Activated T-helper 1 cell treated with anti-CD3 and anti-CD28 coated beads, Interleukin-12 subunit alpha, Interleukin-12 subunit beta, Interleukin-2, Interleukin-4 antibody, amounts not matched to agents 30 ng/mL and 10 ng/mL and 1 ng/mL, durations not matched to agents 14 hours and 24 hours and 36 hours (primary cell): ENCODE results near the gene KRTAP5-4. TPM values are rescaled to one million over a fixed set of nuclear protein-coding genes. Genes with fewer than 3 reads are reported as not detected.
A peak's percentile ranks its signal among the peaks of the same experiment; 100 is the strongest.
"Not testable (repeated sequence)": the region's sequence is repeated elsewhere in the genome, so short reads cannot be mapped to it uniquely, and the experiment has no call there.

Experiments
- DNase-seq: peaks from one replicate; pipeline ENCODE4 v3.0.0; 2021; ENCODE audit warnings: low spot score
- H3K27ac Mint-ChIP-seq: one replicate; pipeline ENCODE4 v1.8.0; 2021; ENCODE audit warnings: mild to moderate bottlenecking, mixed read lengths
- H3K27me3 Mint-ChIP-seq: one replicate; pipeline ENCODE4 v1.8.0; 2022; ENCODE audit warnings: mild to moderate bottlenecking, moderate library complexity, mixed read lengths; ENCODE audit not compliant: insufficient read depth
- H3K36me3 Mint-ChIP-seq: one replicate; pipeline ENCODE4 v1.8.0; 2021; ENCODE audit warnings: low read depth, mixed read lengths
- H3K4me1 Mint-ChIP-seq: one replicate; pipeline ENCODE4 v1.8.0; 2021; ENCODE audit warnings: low read depth, mixed read lengths
- H3K4me3 Mint-ChIP-seq: one replicate; pipeline ENCODE4 v1.8.0; 2021; ENCODE audit warnings: mild to moderate bottlenecking, moderate library complexity, mixed read lengths
- H3K9me3 Mint-ChIP-seq: one replicate; pipeline ENCODE4 v1.8.0; 2021; ENCODE audit warnings: mixed read lengths
- intact Hi-C: fragments of 100-400 bp; cut with micrococcal nuclease; formaldehyde crosslinking; loops from one replicate; pipeline ENCODE4 v1.15.1; 2024
- total RNA-seq: library from RNA; stranded (reverse); gene quantifications from 2 replicates; pipeline ENCODE4 v1.2.3, GENCODE V29; 2022

The KRTAP5-4 gene
- total RNA-seq, 1 donor from 2014 or later: not detected

DNA sequence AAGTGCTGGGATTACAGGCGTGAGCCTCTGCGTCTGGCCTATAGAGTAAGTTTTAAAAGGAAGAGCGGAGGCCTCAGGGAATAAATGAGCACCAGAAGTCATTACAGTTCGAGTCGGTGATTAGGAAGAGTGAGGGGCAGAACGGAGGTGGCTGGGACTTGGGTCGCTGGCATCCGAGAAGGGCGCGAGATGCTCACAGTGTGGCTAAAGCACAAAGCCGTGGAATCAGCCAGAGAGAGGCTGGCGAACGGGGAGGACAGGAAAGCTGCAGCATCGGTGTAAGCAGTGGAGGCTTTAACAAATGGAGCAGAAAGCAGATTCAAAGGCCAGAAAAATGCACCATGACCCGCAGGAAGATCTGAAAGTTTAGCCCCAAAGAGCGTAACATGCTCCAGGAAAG is 2.7 kb upstream of the KRTAP5-4 start:
- H3K9me3 Mint-ChIP-seq: no peaks in the 10 kb centered on the region
- H3K27ac Mint-ChIP-seq: peak overlapping the region; percentile 27
- peaks cover under 1% of the 10 kb centered on the region for H3K4me1 Mint-ChIP-seq
- DNase-seq: no peak
- no peak overlapping the region for H3K4me3 Mint-ChIP-seq
- H3K27me3 Mint-ChIP-seq: peaks cover 7% of the 10 kb centered on the region
- no peaks in the 10 kb centered on the region for H3K36me3 Mint-ChIP-seq
- intact Hi-C loops: loop anchor here (10.0 kb wide), 1 partner anchor 80 kb away; no protein-coding TSS in a partner anchor

DNA sequence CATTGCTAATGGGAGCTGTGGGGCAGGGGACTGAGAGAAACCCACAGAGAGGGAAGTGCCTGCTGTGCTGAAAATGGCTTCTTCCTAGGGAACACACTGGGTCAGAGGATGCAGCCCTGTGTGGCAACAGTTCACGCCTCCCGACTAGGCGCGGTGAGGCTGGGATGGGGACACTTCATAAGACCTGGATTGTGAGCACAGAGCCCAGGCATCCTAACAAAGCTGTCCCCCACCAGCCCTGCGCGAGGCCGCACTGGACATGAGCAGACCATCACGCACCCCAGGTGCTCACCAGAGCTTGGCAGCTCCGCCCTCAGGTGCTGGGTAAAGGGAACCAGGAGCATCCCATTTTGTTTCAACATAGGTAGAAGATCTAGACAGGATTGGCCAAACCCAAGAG is 1.8 kb upstream of the KRTAP5-4 start:
- Mint-ChIP-seq H3K4me1 (peaks cover 5% of the 10 kb centered on the region), H3K36me3 (no peaks in the 10 kb centered on the region), H3K4me3 (no peak overlapping the region), H3K9me3 (no peaks in the 10 kb centered on the region), H3K27me3 (peaks cover 3% of the 10 kb centered on the region), H3K27ac (no peak overlapping the region)
- intact Hi-C loops: loop anchor here (10.0 kb wide), 1 partner anchor 79 kb away; no protein-coding TSS in a partner anchor
- DNase-seq: no peak

DNA sequence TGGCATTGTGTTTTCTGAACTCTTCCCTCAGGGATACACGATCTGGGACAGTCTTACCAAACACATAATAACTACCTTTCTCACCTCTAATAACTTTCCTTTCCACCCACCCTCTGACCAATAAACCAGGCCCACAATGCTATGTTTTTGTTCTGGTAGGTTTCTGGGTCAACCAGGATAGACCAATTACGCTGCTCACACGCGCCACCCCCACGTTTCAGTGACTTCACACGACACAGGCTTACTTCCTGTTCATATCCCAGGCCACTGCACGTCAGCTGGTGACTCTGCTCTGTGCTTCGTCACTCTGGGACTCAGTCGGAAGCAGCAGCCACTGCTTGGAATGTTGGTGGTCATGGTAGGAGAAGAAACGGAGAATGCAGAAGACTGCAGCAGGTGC is 2.5 kb downstream of the KRTAP5-4 start:
- H3K27ac Mint-ChIP-seq: no peak overlapping the region

DNA sequence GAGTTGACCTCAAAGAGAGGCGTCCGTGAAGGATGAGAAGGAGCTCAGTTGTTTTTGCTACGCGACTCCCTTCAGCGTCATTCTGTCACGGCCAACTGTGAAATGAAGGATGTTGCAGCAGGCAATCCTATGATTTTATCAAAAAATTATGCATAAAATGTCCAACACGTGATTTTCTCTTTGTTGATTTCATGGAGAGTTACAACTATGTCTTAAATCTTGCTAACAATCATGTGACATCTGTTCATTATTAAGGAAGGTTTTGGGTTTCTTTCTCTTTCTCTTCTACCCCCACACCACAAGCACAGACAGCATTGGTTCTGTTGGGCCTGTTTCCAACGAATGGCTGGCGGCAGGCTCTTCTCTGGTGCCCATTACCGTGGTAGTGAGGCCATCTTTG is 3.7 kb downstream of the KRTAP5-4 start:
- Mint-ChIP-seq H3K4me1 (peaks cover 5% of the 10 kb centered on the region), H3K27ac (no peak overlapping the region)

More for the DNA sequence above, 2.5 kb downstream of the KRTAP5-4 start:
- peaks cover 5% of the 10 kb centered on the region for H3K4me1 Mint-ChIP-seq
- no peaks in the 10 kb centered on the region for H3K9me3 Mint-ChIP-seq
- H3K27me3 Mint-ChIP-seq: peaks cover 2% of the 10 kb centered on the region
- no peak overlapping the region for H3K4me3 Mint-ChIP-seq
- DNase-seq: no peak
- intact Hi-C loops: no loop called here
- no peaks in the 10 kb centered on the region for H3K36me3 Mint-ChIP-seq

DNA sequence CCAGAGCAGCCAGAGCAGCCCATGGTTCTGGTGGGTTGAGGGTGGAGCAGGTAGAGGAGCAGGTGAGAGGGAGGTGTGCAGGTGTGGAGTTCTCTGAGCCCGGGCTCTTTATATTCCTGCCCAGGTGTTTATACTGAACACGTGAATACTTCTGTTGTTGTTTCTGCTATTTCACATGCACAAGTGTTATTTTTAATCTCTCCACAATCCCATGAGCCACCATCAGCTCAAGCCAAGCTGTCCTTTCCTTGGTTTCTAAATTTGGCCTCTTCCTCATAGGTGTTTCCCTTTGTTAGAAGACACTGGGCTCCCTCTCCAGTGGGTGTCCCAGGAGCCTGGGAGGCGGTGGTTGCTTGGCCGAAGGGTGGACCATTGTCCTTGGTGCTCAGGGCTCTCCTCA is 13.6 kb downstream of the KRTAP5-4 start, which contains the start of gene KRTAP5-3:
Gene KRTAP5-3 (minus strand): TSS at position 101 of the 400 bp plus-strand sequence. CDS start 78 bp downstream, at position 23.
- Mint-ChIP-seq H3K9me3 (no peaks in the 10 kb centered on the region), H3K27ac (no peak within 1 kb of the TSS), H3K4me1 (no peaks in the 10 kb centered on the region), H3K4me3 (no peak within 1 kb of the TSS), H3K36me3 (no peaks in the 10 kb centered on the region), H3K27me3 (peaks cover 11% of the 10 kb centered on the region)
- DNase-seq: no peak
- intact Hi-C loops: no loop called here

More for the DNA sequence above, 3.7 kb downstream of the KRTAP5-4 start:
- DNase-seq: no peak
- no peaks in the 10 kb centered on the region for H3K36me3 Mint-ChIP-seq
- intact Hi-C loops: no loop called here
- no peaks in the 10 kb centered on the region for H3K9me3 Mint-ChIP-seq
- H3K27me3 Mint-ChIP-seq: peaks cover 2% of the 10 kb centered on the region
- H3K4me3 Mint-ChIP-seq: no peak overlapping the region

DNA sequence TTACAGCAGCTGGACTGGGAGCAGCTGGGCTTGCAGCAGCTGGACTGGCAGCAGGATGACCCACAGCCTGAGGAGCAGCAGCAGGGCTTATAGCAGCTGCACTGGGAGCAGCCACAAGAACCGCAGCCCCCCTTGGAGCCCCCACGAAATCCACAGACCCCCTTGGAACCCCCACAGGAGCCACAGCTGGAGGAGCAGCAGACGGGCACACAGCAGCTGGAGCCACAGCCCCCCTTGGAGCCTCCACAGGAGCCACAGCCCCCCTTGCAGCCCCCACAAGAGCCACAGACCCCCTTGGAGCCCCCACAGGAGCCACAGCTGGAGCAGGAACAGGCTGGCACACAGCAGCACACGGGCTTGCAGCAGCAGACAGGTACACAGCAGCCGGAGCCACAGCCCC is 14.0 kb downstream of the KRTAP5-4 start:
- DNase-seq, H3K27ac Mint-ChIP-seq, H3K9me3 Mint-ChIP-seq, H3K36me3 Mint-ChIP-seq, H3K4me3 Mint-ChIP-seq, H3K4me1 Mint-ChIP-seq, intact Hi-C loops: not testable (repeated sequence)
- peaks cover 13% of the 10 kb centered on the region for H3K27me3 Mint-ChIP-seq

DNA sequence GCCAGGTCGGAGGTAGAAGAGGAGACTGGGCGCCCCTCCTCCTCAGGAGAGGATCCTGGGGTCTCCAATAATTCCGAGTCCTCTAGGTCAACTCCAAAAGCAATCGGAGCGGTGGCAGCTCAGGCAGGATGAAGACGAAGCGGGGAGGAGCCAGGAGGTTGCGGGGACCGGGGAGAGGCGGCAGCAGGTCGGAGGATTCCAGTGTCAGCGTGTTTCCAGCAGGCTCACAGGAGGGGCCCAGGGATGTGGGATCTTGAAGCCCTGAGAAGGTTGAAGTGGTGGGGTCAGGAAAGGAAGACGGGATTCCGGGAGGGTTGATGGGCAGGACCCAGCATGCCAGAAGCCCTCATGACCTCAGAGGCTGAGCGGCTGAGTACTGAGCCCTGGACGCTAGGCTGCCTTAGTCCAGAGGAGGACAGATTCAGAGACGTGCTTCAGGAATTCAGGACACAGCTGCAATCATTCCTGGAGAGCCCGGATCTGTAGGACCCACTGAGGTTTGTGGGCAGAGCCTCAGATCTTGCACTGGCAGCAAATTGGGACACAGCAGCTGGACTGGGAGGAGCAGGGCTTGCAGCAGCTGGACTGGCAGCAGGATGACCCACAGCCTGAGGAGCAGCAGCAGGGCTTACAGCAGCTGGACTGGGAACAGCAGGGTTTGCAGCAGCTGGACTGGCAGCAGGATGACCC is 14.6 kb downstream of the KRTAP5-4 start:
- not testable (repeated sequence) for H3K36me3 Mint-ChIP-seq, H3K9me3 Mint-ChIP-seq, H3K27ac Mint-ChIP-seq

DNA sequence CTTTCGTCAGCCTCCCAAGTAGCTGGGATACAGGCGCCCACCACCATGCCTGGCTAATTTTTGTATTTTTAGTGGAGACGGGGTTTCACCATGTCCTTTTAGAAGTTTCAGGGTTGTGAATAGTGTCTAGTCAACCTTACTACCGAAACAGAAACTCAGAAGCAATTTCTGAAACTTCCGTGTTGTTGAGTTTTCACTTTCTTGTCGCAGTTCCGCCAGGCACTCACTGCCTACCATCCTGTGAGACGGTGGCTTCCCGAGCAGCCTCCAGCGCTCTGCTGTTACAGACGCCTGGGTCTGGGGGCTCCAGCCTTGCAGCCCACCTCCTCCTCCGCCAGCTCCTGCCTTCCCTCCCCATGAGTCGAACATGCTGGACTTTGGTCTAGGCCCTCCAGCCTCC is 16.0 kb downstream of the KRTAP5-4 start:
- H3K36me3 Mint-ChIP-seq, H3K9me3 Mint-ChIP-seq, intact Hi-C loops, H3K4me1 Mint-ChIP-seq, H3K27ac Mint-ChIP-seq, DNase-seq, H3K4me3 Mint-ChIP-seq: not testable (repeated sequence)
- peaks cover 16% of the 10 kb centered on the region for H3K27me3 Mint-ChIP-seq

More for the DNA sequence above, 14.6 kb downstream of the KRTAP5-4 start:
- H3K4me1 Mint-ChIP-seq, DNase-seq, H3K4me3 Mint-ChIP-seq, intact Hi-C loops: not testable (repeated sequence)
- peaks cover 16% of the 10 kb centered on the region for H3K27me3 Mint-ChIP-seq

DNA sequence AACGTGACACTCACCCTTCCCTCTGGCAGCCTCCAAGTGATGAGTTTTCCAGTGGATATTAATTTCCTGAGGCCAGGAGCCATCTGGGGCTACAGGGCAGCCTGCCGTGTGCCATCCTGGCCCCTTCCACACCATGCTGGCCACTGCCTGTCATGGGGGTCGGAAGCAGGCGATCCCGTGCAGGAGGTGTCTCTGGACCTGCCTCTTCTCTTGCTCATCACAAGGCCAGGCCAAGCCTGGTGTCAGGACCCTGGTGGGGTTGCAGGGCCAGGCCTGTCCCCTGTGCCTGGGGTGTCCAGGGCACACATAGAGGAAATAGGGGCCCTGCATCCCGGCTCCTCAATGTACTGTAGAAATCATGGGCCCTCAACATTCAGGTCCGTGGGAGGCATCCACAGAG is 17.2 kb downstream of the KRTAP5-4 start:
- intact Hi-C loops: no loop called here
- Mint-ChIP-seq H3K9me3 (no peaks in the 10 kb centered on the region), H3K4me1 (no peaks in the 10 kb centered on the region), H3K27ac (no peak overlapping the region), H3K27me3 (peaks cover 27% of the 10 kb centered on the region), H3K4me3 (no peak overlapping the region), H3K36me3 (no peaks in the 10 kb centered on the region)
- no peak for DNase-seq

DNA sequence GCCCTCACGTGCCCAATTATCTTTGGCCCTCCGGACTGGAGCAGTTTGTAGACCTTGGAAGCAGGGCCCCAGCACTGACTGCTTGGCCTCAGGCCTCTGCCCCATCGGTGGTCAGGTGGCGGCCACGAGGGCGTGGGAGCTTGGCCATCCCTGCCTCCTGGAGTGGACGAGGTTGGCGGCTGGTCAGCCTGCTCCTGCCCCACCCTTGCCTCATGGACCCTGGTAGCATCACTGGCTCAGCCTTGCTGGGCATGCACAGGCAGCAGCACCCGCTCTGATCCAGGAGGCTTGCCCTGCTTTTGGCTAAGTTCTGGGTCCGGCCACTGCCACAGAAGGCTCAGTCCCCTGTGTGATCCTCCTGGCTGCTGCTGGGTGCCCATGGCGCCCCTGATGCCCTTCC is 17.8 kb downstream of the KRTAP5-4 start:
- H3K4me3 Mint-ChIP-seq: no peak overlapping the region
- no peak for DNase-seq
- H3K9me3 Mint-ChIP-seq: no peaks in the 10 kb centered on the region
- H3K36me3 Mint-ChIP-seq: no peaks in the 10 kb centered on the region
- peaks cover 32% of the 10 kb centered on the region for H3K27me3 Mint-ChIP-seq
- no peak overlapping the region for H3K27ac Mint-ChIP-seq
- no peaks in the 10 kb centered on the region for H3K4me1 Mint-ChIP-seq
- intact Hi-C loops: no loop called here

DNA sequence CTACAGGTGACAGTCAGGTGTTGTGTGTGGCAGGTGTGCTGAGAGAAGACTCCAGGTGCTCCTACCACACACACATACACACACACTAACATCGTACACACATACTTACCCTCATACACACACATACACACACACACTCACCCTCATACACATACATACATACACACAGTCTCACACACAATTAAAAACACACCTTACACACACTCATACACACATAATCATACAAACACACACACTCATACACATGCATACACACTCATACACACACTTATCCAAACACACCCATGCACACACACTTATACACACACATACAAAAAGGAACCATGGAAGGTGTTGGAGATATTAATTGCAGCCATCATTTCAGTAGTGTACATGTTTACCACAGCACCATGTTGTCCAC is 18.3 kb downstream of the KRTAP5-4 start:
- intact Hi-C loops: no loop called here
- H3K4me1 Mint-ChIP-seq: no peaks in the 10 kb centered on the region
- H3K27me3 Mint-ChIP-seq: peaks cover 32% of the 10 kb centered on the region

DNA sequence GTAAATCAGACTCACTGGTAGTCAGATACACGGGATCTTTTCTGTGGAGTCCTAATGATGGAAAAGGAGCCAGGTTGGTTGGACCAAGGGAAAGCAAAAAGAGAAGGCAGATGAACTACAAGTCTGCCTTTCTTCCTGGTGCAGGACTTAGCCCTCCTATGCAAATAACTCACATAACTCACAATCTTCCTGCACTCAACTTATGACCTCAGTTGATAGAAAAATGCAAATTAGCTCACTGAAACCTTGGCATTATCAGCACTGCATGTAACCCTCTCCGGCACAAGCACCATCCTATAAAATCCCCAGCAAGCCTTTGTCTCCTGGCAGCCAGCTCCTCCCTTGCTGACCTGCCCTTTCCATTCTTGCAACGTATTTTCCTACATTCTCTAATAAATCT is 20.3 kb downstream of the KRTAP5-4 start:
- peaks cover 28% of the 10 kb centered on the region for H3K27me3 Mint-ChIP-seq
- H3K4me3 Mint-ChIP-seq, H3K27ac Mint-ChIP-seq, H3K4me1 Mint-ChIP-seq, intact Hi-C loops, H3K9me3 Mint-ChIP-seq, H3K36me3 Mint-ChIP-seq, DNase-seq: not testable (repeated sequence)

More for the DNA sequence above, 18.3 kb downstream of the KRTAP5-4 start:
- Mint-ChIP-seq H3K4me3 (no peak overlapping the region), H3K9me3 (no peaks in the 10 kb centered on the region), H3K36me3 (no peaks in the 10 kb centered on the region), H3K27ac (no peak overlapping the region)
- no peak for DNase-seq

DNA sequence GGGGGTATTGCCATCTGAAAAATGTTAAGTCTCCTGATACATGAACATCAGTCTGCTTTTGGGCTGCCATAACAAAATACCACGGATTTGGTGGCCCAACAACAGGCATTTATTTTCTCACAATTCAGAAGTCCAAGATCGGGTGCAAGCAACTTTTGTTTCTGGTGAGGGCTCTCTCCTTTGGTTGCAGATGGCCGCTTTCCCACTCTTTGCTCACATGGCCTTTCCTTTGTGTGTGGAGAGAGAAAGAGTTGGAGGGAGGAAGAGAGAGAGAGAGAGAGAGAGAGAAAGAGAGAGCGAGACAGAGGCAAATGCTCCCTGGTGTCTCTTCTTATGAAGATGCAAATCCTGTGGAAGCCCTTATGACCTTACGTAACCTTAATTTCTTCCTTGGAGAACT is 21.3 kb downstream of the KRTAP5-4 start:
- Mint-ChIP-seq H3K27me3 (peaks cover 32% of the 10 kb centered on the region), H3K9me3 (no peaks in the 10 kb centered on the region), H3K36me3 (no peaks in the 10 kb centered on the region), H3K4me1 (no peaks in the 10 kb centered on the region), H3K27ac (no peak overlapping the region), H3K4me3 (no peak overlapping the region)
- intact Hi-C loops: no loop called here
- DNase-seq: no peak
